DND-41 (cell line): ENCODE data around the gene KLHL11.

Source experiments
- ATAC-seq: fragments of 200-7000 bp; cut with Tn5 transposase; 3 replicates; pipeline ENCODE4 v1.9.1; 2021; ENCODE audit warnings: low read depth; ENCODE audit not compliant: insufficient read depth
- DNase-seq: peaks from one replicate; pipeline ENCODE4 v3.0.0-alpha.2; 2020
- H2AFZ ChIP-seq: 2 replicates; pipeline ENCODE4 v1.6.0; 2012; ENCODE audit warnings: low read depth, low read length
- H3K27ac ChIP-seq: 2 replicates; pipeline ENCODE4 v1.5.1; 2012; ENCODE audit warnings: low read length, inconsistent platforms
- H3K27me3 ChIP-seq: fragments of 200-600 bp; sonication (generic); 2 replicates; pipeline ENCODE4 v1.6.0; 2012; ENCODE audit warnings: low read length, mild to moderate bottlenecking, inconsistent platforms; ENCODE audit not compliant: insufficient read depth, poor library complexity
- H3K36me3 ChIP-seq: 2 replicates; pipeline ENCODE4 v1.5.1; 2012; ENCODE audit warnings: low read length, inconsistent platforms; ENCODE audit not compliant: insufficient read depth
- H3K4me1 ChIP-seq: 2 replicates; pipeline ENCODE4 v1.5.1; 2012; ENCODE audit warnings: mild to moderate bottlenecking, low read length; ENCODE audit not compliant: insufficient read depth
- H3K4me2 ChIP-seq: 2 replicates; pipeline ENCODE4 v1.6.0; 2012; ENCODE audit warnings: mild to moderate bottlenecking, moderate library complexity, low read length, inconsistent platforms; ENCODE audit not compliant: insufficient read depth
- H3K4me3 ChIP-seq, 2 experiments: fragments of 200-600 bp in 1 of 2; shearing (Covaris generic) in 1 of 2; 2 replicates each; pipeline ENCODE4 v1.5.1; 2012 to 2016; ENCODE audit warnings: inconsistent platforms in 2 of 2, low read length in 2 of 2, mild to moderate bottlenecking in 2 of 2, low read depth in 1 of 2, moderate library complexity in 1 of 2
- H3K79me2 ChIP-seq: 2 replicates; pipeline ENCODE4 v1.6.0; 2012; ENCODE audit warnings: low read length, inconsistent platforms; ENCODE audit not compliant: insufficient read depth
- H3K9ac ChIP-seq: 2 replicates; pipeline ENCODE4 v1.6.0; 2012; ENCODE audit warnings: low read depth, mild to moderate bottlenecking, inconsistent platforms, low read length, moderate library complexity
- H3K9me3 ChIP-seq: 2 replicates; pipeline ENCODE4 v1.5.1; 2012; ENCODE audit warnings: low read length, moderate library complexity, mild to moderate bottlenecking, inconsistent platforms; ENCODE audit not compliant: insufficient read depth, severe bottlenecking
- H4K20me1 ChIP-seq: 2 replicates; pipeline ENCODE4 v1.6.0; 2012; ENCODE audit warnings: low read length; ENCODE audit not compliant: insufficient read depth
- EZH2 ChIP-seq: IDR thresholded peaks from 3 replicates; pipeline ENCODE4 v1.6.1; 2012; ENCODE audit warnings: borderline replicate concordance, low read depth, mild to moderate bottlenecking, moderate library complexity, low read length, inconsistent platforms; ENCODE audit not compliant: severe bottlenecking
- TF ChIP-seq, protein P1 (sequence below): IDR thresholded peaks from 2 replicates; pipeline ENCODE4 v1.5.1; 2012; ENCODE audit warnings: borderline replicate concordance, low read length, moderate library complexity, mild to moderate bottlenecking; ENCODE audit not compliant: poor library complexity, severe bottlenecking; ENCODE audit errors: extremely low read depth

Gene KLHL11

DNA sequence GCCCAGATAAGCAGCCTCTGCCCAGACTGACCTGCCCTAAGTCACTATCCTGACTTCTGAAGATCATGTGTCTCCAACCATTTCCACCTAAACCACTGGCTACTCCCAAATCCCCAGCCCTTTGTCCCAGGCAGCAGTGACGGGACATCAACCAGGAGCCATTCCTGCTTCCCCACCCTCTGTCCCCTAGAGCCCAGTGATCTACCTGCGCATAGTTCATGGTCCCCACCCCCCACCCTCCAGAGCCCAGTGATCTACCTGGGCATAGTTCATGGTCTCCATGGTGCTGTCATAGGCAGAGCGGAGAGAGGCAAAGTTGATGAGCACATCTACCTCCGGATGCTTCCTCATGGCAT is 26.8 kb upstream of the KLHL11 start:
- H2AFZ ChIP-seq: no peak overlapping the region
- no peaks in the 10 kb centered on the region; the same call in 1 of the 2 replicates for H3K79me2 ChIP-seq
- DNase-seq: no peak
- no peak overlapping the region for H3K4me2 ChIP-seq
- H3K27ac ChIP-seq: no peak overlapping the region
- H3K4me3 ChIP-seq: no peak overlapping the region
- H3K9me3 ChIP-seq: no peaks in the 10 kb centered on the region
- peaks cover 95% of the 10 kb centered on the region for H3K36me3 ChIP-seq
- no peaks in the 10 kb centered on the region for H3K4me1 ChIP-seq
- ATAC-seq: no peak
- H4K20me1 ChIP-seq: peaks cover 34% of the 10 kb centered on the region
- TF ChIP-seq, protein P1, sequence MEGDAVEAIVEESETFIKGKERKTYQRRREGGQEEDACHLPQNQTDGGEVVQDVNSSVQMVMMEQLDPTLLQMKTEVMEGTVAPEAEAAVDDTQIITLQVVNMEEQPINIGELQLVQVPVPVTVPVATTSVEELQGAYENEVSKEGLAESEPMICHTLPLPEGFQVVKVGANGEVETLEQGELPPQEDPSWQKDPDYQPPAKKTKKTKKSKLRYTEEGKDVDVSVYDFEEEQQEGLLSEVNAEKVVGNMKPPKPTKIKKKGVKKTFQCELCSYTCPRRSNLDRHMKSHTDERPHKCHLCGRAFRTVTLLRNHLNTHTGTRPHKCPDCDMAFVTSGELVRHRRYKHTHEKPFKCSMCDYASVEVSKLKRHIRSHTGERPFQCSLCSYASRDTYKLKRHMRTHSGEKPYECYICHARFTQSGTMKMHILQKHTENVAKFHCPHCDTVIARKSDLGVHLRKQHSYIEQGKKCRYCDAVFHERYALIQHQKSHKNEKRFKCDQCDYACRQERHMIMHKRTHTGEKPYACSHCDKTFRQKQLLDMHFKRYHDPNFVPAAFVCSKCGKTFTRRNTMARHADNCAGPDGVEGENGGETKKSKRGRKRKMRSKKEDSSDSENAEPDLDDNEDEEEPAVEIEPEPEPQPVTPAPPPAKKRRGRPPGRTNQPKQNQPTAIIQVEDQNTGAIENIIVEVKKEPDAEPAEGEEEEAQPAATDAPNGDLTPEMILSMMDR: no peak
- TF ChIP-seq EZH2: no peak
- no peak overlapping the region for H3K9ac ChIP-seq
- no peaks in the 10 kb centered on the region for H3K27me3 ChIP-seq

DNA sequence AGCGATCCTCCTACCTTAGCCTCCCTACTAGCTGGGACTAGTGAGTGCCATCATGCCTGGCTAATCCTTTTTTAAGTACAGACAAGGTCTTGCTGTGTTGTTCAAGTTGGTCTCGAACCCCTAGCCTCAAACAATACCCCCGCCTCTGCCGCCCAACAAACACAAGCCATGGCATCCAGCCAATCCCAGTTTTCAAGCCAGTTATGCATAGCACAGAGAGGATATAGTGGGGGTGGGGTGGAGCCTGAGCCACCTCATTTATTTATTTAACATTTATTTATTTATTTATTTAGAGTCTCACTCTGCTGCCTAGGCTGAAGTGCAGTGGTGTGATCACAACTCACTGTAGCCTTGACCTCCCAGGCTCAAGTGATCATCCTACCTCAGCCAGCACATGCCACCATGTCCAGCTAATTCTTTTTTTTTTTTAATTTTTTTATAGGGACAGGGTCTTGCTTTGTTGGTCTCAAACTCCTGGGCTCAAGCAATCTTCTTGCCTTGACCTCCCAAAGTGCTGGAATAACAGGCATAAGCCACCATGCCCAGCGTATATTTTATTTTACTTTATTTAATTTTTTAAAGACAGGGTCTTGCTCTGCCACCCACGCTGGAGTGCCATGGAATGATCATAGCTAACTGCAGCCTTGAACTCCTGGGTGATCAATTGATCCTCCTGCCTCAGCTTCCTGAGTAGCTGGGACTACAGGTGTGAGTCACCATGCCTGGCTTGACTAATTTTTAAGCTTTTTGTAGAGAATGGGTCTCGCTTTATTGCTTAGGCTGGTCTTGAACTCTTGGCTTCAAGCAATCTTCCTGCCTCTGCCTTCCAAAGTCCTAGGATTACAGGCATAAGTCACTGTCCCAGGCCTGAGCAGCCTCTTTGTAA is 26.2 kb upstream of the KLHL11 start:
- TF ChIP-seq, protein P1: no peak
- TF ChIP-seq EZH2: no peak
- H3K4me1 ChIP-seq: no peaks in the 10 kb centered on the region
- ATAC-seq (no peak), DNase-seq (no peak)
- peaks cover 28% of the 10 kb centered on the region for H4K20me1 ChIP-seq
- H2AFZ ChIP-seq: no peak overlapping the region
- H3K27ac ChIP-seq: no peak overlapping the region
- no peak overlapping the region for H3K9ac ChIP-seq
- no peaks in the 10 kb centered on the region for H3K27me3 ChIP-seq
- H3K4me3 ChIP-seq: no peak overlapping the region
- no peaks in the 10 kb centered on the region for H3K9me3 ChIP-seq
- H3K79me2 ChIP-seq: no peaks in the 10 kb centered on the region; the same call in 1 of the 2 replicates
- peaks cover 95% of the 10 kb centered on the region for H3K36me3 ChIP-seq
- no peak overlapping the region for H3K4me2 ChIP-seq

DNA sequence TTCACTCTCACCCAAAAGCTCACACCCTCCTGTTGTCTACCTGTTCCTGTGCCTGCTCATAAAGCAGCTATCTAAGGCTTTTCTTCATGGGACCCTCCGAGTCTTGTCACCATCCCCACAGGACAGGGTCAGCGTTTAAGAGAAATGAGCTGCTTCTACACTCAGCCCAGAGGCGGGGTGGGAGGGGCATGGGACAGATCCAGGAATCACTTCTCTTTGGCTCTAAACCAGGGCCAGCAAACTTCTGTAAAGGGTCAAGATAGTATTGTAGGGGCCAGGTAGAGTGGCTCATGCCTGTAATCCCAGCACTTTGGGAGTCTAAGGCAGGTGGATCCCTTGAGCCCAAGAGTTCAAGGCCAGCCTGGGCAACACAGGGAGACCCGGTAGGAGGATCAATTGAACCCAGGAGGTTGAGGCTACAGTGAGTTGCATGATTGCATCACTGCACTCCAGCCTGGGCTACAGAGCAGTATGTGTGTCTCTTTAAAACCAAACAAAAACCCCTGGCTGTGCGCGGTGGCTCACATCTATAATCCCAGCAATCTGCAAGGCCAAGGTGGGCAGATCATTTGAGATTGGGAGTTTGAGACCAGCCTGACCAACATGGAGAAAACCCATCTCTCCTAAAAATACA is 23.2 kb upstream of the KLHL11 start:
- Histone ChIP-seq H3K27me3 (no peaks in the 10 kb centered on the region), H3K4me1 (no peaks in the 10 kb centered on the region), H3K36me3 (peaks cover 96% of the 10 kb centered on the region), H3K79me2 (peaks cover 3% of the 10 kb centered on the region; the same call in 1 of the 2 replicates), H4K20me1 (peaks cover 17% of the 10 kb centered on the region), H3K27ac (no peak overlapping the region), H2AFZ (no peak overlapping the region), H3K4me2 (no peak overlapping the region), H3K9ac (no peak overlapping the region), H3K9me3 (no peaks in the 10 kb centered on the region), H3K4me3 (no peak overlapping the region)
- no peak for DNase-seq
- no peak for ATAC-seq
- TF ChIP-seq, protein P1: no peak
- TF ChIP-seq EZH2: no peak
